Panc1 (cell line): ENCODE data around the gene KDM4D. TPM values are rescaled to one million over a fixed set of nuclear protein-coding genes. Genes with fewer than 3 reads are reported as not detected.

Source experiments
- ATAC-seq: fragments of 200-7000 bp; cut with Tn5 transposase; 2 replicates; pipeline ENCODE4 v1.9.1; 2020; ENCODE audit warnings: mild to moderate bottlenecking, moderate library complexity
- BruUV-seq: library from RNA; stranded (reverse); fragments of 400-500 nt; replicated peaks from 2 replicates; lab custom pipeline; 2021; lab: Mats Ljungman, UMichigan
- CTCF ChIA-PET: fragments of 300-600 bp; sonication (Branson Sonifier 250); formaldehyde crosslinking; loops from one replicate; lab custom pipeline; 2022; ENCODE audit warnings: antibody characterized with exemption; lab: Charles Lee
- POLR2A ChIA-PET: fragments of 300-600 bp; sonication (Branson Sonifier 250); formaldehyde crosslinking; loops from one replicate; lab custom pipeline; 2022; ENCODE audit warnings: antibody characterized with exemption; lab: Charles Lee
- DNase-seq: peaks from one replicate; pipeline ENCODE4 v3.0.0-alpha.2; 2010; ENCODE audit warnings: low read depth, low spot score
- H3K27ac ChIP-seq: 2 replicates; pipeline ENCODE4 v1.5.1; 2011; ENCODE audit warnings: mild to moderate bottlenecking, low read length, inconsistent platforms
- H3K27me3 ChIP-seq: fragments of 200-500 bp; sonication (Bioruptor generic); 2 replicates; pipeline ENCODE4 v1.6.0; 2014; ENCODE audit warnings: low read length, inconsistent platforms; ENCODE audit not compliant: control insufficient read depth, insufficient read depth
- H3K36me3 ChIP-seq: fragments of 200-500 bp; sonication (Bioruptor generic); 2 replicates; pipeline ENCODE4 v1.5.1; 2014; ENCODE audit warnings: inconsistent platforms, mild to moderate bottlenecking, low read length, moderate library complexity; ENCODE audit not compliant: control insufficient read depth, insufficient read depth
- H3K4me1 ChIP-seq: 2 replicates; pipeline ENCODE4 v1.5.1; 2011; ENCODE audit warnings: inconsistent platforms, mild to moderate bottlenecking, low read length, moderate library complexity; ENCODE audit not compliant: control insufficient read depth, insufficient read depth
- H3K4me3 ChIP-seq, 2 experiments: 2 replicates each; pipeline ENCODE4 v1.5.1; 2011 to 2012; ENCODE audit warnings: low read depth in 2 of 2, low read length in 2 of 2, mild to moderate bottlenecking in 2 of 2, inconsistent platforms in 1 of 2, moderate library complexity in 1 of 2
- H3K9me3 ChIP-seq: fragments of 200-500 bp; sonication (Bioruptor generic); 2 replicates; pipeline ENCODE4 v1.5.1; 2014; ENCODE audit warnings: low read depth, mild to moderate bottlenecking, inconsistent platforms, low read length, moderate library complexity; ENCODE audit not compliant: control insufficient read depth, insufficient read depth
- CTCF ChIP-seq: fragments of 450-650 bp; IDR thresholded peaks from 2 replicates; pipeline ENCODE4 v1.5.1; 2017; ENCODE audit warnings: mild to moderate bottlenecking
- POLR2AphosphoS5 ChIP-seq: IDR thresholded peaks from 2 replicates; pipeline ENCODE4 v1.6.1; 2012; ENCODE audit warnings: mild to moderate bottlenecking, low read depth, low read length, moderate library complexity
- REST ChIP-seq, 2 experiments: IDR thresholded peaks; 2 replicates each; pipeline ENCODE4 v1.6.1; 2011 to 2012; ENCODE audit warnings: low read depth in 2 of 2, control low read depth in 1 of 2, low read length in 1 of 2, mild to moderate bottlenecking in 1 of 2, moderate library complexity in 1 of 2; ENCODE audit not compliant: insufficient read depth in 1 of 2
- SIN3A ChIP-seq: IDR thresholded peaks from 2 replicates; pipeline ENCODE4 v1.6.1; 2012; ENCODE audit warnings: low read depth, mild to moderate bottlenecking, low read length, moderate library complexity, borderline replicate concordance; ENCODE audit not compliant: insufficient read depth
- TCF7L2 ChIP-seq: IDR thresholded peaks from 2 replicates; pipeline ENCODE4 v1.6.1; 2011; ENCODE audit warnings: mild to moderate bottlenecking, low read depth, low read length, inconsistent platforms
- in situ Hi-C: cut with HindIII; loops from 2 replicates; pipeline ENCODE4 v1.10.0; 2016; ENCODE audit warnings: low sequenced_read_pairs, low pct_unique_long_range_greater_than_20kb
- intact Hi-C: fragments of 100-400 bp; cut with micrococcal nuclease; formaldehyde crosslinking; loops from one replicate; pipeline ENCODE4 v1.10.0; 2022; ENCODE audit not compliant: unreplicated experiment
- total RNA-seq: library from RNA; stranded (reverse); gene quantifications from one replicate; pipeline ENCODE4 v1.2.1, GENCODE V29; 2021; ENCODE audit not compliant: unreplicated experiment

The KDM4D gene
- total RNA-seq, 1 experiment from 2014 or later = 0.87 TPM

DNA sequence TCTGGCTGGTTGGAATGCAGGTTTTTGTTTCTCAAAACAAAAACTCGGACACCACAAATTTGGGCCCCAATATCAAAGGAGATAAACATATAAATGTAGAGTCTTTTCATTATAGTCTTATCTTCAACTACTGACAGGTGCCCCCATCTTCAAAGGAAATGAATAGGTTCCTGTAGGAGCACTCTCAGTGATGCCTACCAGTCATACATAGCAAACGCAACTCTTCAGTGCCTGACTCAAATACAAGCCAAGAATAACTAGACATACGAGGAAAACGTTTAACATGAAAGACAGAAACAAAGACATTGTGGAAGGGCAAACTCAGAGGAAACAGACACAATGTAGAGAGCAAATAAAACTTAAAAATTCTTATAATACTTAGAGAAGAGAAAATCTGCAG lies 13.9 kb downstream of the KDM4D start:
- DNase-seq = no peak

DNA sequence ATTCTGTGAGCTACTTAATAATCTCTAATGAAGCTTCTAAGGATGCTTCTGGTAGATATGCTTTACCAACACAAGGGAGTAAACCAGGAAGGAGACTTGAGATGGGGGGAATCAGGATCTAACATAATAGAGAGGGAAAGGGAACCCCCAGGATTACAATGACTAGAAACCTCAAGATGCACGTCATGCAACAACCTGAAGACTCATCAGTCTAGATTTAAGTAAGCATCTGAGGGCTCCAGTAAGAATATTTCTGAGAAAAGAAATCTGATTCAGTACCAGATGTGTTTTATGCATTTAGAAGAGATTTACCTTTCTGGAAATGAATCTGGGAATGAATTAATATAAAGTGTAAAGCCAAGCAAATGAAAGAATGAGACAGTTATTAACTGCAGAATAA lies 15.2 kb downstream of the KDM4D start:
- intact Hi-C loops (no loop called here), in situ Hi-C loops (no loop called here)
- BruUV-seq = no TSS peak
- ATAC-seq = no peak
- peaks cover 21% of the 10 kb centered on the region for H3K27me3 ChIP-seq
- TF ChIP-seq CTCF = no peak
- no peak for TF ChIP-seq TCF7L2
- no peak for TF ChIP-seq POLR2AphosphoS5
- TF ChIP-seq SIN3A = no peak
- TF ChIP-seq REST (IDR thresholded peaks at IDR 0.05; ENCODE audit: insufficient read depth in 1 of 2, low read depth in 2 of 2, low read length in 1 of 2) = no peak
- ChIA-PET CTCF (no interaction called here), POLR2A (no interaction called here)
- no peaks in the 10 kb centered on the region for H3K9me3 ChIP-seq
- no peaks in the 10 kb centered on the region for H3K4me1 ChIP-seq
- no peak overlapping the region for H3K27ac ChIP-seq
- H3K36me3 ChIP-seq = no peaks in the 10 kb centered on the region
- DNase-seq = no peak
- no peak overlapping the region for H3K4me3 ChIP-seq

More for the DNA sequence above, 13.9 kb downstream of the KDM4D start:
- H3K9me3 ChIP-seq = no peaks in the 10 kb centered on the region
- intact Hi-C loops = no loop called here
- no peak overlapping the region for H3K27ac ChIP-seq
- no peaks in the 10 kb centered on the region for H3K4me1 ChIP-seq
- CTCF ChIA-PET = no interaction called here
- no peak for ATAC-seq
- in situ Hi-C loops = no loop called here
- BruUV-seq = no TSS peak
- POLR2A ChIA-PET = no interaction called here
- peaks cover 16% of the 10 kb centered on the region for H3K27me3 ChIP-seq
- no peaks in the 10 kb centered on the region for H3K36me3 ChIP-seq
- H3K4me3 ChIP-seq = no peak overlapping the region
- TF ChIP-seq TCF7L2 = no peak
- TF ChIP-seq POLR2AphosphoS5 = no peak
- no peak for TF ChIP-seq REST (IDR thresholded peaks at IDR 0.05; ENCODE audit: insufficient read depth in 1 of 2, low read depth in 2 of 2, low read length in 1 of 2)
- TF ChIP-seq CTCF = no peak
- no peak for TF ChIP-seq SIN3A
